GM19193 (cell line): Measurements from ENCODE around the gene ZRANB1.

Experiments
- POLR2A ChIP-seq: IDR thresholded peaks from 4 replicates; pipeline ENCODE4 v1.6.1; 2011; ENCODE audit not compliant: insufficient read depth, insufficient read length; ENCODE audit errors: extremely low read depth

Gene ZRANB1

GRCh38 chr10:125002423-125003145, 60.7 kb downstream of the ZRANB1 start:
- TF ChIP-seq POLR2A, result no peak

GRCh38 chr10:125003146-125003900, 61.4 kb downstream of the ZRANB1 start:
- TF ChIP-seq POLR2A, result no peak

- TF ChIP-seq POLR2A, result no peak
Measured at GRCh38 chr10:125003901-125004467, 62.1 kb downstream of the ZRANB1 start.

GRCh38 chr10:125004571-125005311, 62.8 kb downstream of the ZRANB1 start:
- no peak for TF ChIP-seq POLR2A

DNA sequence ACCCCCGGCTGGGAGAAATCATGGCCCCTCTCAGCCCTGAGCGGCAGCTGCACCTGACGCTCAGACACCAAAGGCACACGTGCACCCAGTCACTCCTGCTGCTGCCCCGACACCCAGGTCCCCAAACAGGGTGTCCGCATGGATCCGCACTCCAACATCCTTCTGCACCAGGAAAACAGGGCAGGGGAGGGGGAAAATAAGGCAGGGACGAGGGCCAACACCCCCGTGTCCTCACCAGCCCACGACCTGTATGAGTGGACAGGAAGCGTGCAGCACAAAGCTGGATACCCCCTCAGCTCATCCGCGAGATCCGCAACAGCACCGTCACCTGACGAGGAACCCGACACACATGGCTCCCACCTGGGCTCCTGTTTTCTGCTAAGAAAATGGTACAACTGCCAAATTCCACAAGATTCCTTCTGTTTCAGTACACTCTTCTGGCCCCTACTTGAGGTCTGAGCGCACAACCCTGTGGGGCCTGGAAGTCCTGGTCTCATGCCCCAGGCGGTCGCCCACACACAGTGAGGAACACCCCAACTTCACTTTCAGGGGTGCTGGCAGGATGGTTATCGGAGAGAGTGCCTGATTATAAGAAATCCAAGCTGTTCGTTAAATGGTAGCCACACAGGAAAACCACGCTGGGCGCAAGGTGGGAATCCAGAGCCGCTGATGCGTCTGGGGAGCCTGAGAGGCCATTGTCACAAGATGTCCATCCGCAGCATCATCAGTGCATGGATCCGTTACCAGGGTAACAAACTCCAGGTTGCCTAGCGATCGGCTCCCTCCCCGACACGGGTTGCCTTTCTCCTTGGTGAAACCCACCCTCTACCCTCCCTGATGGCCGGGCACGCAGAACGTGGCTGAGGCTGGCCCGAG, 63.6 kb downstream of the ZRANB1 start:
- TF ChIP-seq POLR2A, result no peak

DNA sequence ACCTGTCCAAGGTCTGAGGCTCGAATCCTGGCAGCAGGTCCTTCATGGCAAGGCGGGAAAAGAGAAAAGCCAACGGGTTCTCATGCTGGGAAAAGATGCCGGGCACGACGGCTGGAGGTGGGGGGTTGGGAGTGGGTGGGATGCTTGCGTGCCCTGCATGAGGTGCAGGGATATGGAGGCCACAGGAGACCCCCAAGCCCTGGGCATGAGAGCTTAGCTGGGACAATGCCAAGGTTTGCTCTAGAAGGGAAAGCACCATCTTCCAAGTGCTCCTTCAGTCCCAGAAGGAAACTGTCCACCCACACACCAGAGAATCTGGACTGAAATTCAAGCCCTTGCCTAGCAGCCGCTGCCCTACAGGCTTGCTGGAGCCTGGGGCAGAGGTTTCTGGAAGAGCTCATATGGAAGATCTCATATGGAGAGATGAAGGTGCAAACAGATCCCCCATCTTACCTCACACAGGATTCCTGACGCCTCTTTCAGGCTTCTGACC, 64.3 kb downstream of the ZRANB1 start:
- TF ChIP-seq POLR2A, result no peak

GRCh38 chr10:125006921-125007426, 65.1 kb downstream of the ZRANB1 start:
- no peak for TF ChIP-seq POLR2A

DNA sequence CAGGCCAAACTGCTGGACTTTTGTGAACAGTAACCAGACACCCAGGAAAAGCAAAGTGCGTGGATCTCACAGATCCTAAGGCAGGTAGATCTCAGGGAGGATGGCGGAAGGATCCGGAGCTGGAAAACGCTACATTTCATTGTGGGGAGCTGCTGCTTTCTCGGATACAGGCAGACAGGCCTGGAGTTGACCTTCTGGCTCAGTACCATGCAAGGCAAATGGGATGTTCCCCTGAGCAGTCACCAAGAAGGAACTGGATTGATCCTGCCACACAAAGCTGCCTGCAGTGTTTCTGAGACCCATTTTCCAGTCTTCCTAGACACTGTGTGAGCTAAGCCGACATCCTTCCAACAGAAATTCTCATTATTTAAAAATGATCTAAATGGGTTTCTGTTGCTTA, 65.5 kb downstream of the ZRANB1 start:
- no peak for TF ChIP-seq POLR2A

DNA sequence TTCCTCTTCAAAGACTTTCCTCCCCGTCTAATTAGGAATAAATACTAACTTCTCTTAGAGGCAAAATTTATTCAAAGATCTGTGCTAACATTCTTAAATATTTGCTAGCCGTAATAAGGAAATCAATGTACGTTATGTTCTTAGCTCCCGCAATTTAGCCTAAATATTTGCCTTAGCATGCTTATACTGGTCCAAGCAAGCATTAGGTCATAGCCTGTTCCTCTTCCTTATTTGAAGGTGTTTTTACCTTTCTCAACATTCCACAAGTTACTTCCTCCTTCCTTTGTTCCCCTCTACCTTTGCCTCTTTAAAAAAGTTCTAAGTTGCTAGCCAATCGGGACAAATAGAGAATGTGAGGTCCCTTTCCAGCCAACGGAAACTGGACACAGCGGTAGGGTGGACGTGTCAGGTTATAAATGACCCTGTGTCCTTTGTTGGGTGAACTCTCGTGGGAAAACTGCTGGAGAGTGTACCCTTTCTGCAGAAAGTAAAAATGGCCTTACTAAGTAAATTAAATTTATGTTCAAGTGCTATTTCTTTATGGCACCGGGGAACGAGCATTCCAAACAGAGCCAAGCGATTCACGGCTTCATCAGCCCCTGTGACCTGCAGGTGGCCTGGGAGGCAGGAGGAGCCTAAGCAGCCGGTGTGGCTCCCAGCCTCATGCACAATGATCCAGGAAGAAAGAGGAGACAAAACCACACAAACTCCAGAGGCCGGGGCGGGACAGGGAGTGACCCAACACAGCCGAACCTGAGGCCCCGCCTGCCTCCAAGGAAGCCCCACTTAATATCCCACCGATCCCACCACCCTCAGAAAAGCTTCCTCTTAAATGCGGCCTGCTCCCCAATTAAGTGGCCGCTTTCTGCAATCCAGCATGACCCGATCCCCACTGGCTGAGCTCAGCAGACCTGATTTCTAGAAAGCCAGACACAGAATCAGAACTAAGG, 67.0 kb downstream of the ZRANB1 start:
- no peak for TF ChIP-seq POLR2A

- TF ChIP-seq POLR2A, result no peak
Measured at GRCh38 chr10:125009661-125010161, 67.8 kb downstream of the ZRANB1 start.

DNA sequence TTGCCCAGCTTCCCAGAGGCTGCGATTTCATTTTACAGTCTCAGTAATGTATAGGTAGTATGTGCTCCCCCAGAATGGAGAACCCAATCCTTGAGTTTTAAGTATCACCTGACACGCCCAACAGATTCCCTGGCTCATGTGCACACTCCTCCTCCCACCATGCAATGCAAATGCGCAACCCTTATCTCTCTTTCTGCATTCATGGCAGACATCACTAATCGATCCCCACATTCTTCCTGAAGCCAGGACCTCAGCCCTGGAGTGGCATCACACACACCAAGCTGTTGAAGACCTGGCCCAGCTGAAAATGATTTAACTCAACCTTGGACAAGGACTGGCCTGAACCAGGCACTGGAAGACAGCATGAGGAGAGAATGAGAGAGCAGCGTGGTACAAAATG, 68.4 kb downstream of the ZRANB1 start:
- no peak for TF ChIP-seq POLR2A

DNA sequence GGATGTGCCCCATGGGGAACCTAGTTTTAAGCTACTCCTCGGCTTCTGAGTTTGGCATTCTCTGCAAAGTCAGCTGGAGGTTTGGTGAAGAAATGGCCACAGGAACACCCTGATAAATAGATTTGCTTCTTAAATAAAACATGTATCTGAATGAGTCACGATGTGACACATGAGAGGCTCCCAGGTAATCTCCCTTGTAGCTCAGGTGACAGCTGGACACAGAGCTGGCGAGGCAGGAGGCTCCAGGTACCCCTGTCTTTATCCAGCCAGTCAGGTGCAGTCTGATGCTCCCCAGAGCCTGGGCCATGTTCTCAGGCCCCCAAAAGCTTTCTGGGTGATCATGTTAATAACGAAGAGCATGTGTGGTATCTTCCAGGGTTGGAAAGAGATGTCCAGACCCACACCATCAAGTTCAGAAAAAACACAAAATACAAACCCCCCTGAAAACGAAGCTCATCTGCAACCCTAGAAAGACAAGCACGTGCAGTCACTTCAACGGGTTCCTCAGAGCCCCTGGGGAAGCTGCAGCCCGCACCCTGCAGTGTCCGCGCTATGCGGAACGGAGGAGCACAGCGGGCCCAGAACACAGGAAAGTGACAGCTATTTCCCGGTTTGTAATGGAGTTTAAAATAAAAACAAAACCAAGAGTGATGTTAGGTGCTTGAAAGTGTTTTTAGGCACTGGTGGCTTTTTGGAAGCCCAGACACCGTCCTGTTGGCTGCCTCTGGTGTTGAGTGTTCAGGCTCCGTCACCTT, 69.4 kb downstream of the ZRANB1 start:
- no peak for TF ChIP-seq POLR2A
